Measurements from ENCODE around the gene MACROD1.

The MACROD1 gene

DNA sequence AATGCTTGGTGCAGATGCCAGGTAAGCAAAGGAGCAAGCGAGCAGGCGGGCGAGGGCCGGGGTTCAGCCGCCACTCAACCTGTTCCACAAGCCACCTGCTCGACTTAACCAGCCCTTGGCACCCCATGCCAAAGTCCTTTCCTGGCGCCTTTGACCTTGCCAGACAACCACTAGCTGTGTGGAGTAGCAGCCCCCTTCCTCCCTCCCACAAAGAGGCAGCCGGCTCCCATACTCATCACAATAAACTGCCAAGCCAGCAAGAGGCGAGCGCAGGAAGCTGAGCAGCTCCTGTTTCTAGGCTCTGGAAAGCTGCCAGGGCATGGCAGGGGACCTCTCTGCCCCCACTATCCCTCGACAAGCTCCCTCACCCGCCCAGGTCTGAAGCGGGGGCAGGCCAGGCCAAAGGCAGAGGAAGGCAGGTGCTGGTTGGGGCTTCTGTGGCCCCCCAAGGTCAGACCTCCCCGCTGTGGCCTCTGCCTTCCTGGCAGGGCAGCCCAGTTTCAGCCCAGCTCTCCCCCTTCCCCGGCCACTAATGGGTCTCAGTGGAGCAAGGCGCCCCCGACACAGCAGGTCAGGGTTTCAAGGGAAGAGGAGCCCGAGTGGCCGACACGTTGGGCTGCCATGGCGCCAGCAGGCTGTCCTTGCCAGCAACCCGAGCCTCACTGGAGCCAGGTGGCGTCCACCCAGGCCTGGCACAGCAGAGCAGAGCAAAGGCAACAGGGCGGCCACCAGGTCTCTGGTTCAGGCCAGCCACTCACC lies 15.3 kb downstream of the MACROD1 start:
- DNase-seq: no peak

DNA sequence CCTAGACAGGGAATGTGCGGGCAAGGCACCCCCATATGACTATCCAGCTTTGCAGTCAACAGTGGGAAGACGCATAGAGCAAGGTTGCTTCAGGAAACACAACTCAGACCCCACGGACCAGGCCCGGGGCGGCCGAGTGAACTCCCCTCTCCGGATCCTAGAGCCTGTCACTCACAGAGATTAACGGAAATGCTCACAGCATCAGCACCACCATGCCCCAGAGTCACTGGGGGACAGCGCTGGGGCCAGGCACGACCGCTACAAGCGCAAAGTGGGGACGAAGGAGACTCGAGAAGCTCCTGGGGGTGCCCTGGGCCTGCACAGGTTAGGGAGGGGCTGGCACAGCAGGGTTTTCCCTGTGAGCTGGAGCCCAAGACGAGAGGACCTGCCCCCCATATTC lies 15.9 kb downstream of the MACROD1 start:
- no peak for DNase-seq

DNA sequence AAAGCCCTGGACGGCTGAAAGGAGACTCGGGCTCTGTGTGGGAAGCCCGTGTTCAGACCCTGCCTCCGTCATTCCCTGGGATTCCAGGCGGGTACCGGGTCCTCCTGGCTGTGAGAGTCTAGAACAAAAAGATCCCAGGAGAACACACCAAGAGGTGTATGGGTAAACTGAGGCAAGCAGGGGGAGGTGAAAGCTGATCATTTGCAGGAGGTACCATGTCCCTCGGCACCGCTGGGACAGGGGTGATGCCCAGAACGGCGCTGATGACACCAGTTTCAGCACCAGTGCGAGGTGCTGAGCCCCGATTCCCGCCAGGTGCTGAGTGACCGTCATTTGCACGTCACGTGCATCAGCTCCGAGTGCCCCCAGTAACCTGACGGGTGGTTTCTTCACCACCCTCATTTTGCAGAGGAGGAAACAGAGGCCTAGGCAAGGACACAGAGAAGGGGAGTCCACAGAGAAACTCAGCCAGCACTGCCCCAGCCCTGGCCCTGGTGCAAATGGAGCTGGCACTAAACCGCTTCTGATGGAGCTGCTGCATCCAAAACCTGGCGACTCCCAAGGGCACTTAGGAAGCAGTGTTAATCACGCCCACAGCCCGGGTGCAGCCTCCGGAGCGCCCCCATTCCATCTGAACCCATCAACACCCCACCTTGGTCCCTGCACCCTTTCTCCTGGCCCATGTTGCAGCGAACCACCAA lies 16.8 kb downstream of the MACROD1 start:
- no peak for DNase-seq

DNA sequence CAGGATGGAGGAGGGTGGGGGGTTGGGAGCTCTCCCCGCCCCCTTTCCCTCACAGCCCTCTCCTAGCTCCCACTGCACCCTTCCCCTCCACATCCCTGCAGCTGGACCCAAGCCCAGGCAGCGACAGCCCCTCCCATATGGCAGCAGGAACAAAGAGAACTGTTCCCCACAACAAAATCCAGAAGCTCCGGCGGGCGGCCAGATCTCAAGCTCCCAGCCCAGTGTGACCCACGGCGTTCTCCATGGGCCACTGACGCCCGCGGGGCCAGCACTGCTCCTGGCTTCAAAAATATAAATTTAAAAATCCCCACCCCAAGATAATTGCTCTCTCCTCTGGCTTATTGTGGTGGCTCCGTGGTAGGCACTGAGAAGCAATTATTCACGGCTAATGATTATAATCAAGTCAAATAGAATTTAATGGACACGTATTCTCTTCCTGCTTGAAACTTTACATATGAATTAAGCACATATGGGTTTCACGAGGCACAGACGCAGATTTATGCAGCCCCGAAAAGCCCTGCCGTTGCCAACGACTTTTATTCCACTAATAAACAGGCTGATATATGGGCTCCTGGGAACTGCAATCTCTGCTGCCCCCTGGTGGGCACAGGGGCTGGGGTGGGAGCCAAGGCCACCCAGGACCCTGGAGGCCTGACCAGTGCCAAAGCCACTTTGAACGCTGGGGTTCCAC lies 17.5 kb downstream of the MACROD1 start:
- peak; percentile 49 for DNase-seq

DNA sequence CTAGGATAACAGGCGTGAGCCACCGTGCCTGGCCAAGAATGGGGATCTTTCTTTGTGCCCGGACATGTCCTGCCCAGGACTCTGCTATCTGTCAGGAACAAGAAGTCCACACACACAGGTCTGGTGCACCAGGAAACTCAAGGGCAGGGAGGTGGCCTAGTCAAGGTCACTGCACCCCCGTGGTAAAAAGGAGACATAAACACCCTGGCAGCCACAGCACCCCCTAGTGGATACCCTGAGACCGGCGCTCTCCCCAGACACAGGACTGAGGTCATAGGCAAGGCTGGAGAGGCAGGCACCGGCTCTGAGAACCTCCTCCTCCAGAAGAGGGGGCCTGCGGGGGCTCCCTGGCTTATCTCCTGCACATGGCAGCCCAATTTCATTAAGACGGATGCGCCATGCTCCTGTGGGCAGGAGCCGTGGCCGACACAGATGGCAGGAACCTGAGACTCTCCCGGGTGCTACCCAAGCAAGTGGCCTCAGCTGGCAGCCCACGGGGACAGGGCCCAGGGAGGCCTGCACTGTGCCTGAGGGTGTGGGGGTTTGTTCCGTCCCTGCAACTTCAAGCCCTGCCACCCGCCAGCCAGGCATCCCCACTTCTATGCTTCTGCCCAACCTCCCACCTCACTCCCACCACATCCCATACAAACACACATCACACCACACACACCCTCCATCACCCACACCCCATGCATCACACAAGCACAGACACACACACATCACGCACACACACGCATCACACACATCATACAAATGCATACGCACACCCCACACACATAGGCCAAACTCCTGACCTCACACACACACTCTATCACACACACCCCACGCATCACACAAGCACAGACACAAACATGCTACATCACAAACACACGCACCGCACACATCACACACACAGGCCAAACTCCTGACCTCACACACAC lies 19.6 kb downstream of the MACROD1 start:
- peak; percentile 47 for DNase-seq

DNA sequence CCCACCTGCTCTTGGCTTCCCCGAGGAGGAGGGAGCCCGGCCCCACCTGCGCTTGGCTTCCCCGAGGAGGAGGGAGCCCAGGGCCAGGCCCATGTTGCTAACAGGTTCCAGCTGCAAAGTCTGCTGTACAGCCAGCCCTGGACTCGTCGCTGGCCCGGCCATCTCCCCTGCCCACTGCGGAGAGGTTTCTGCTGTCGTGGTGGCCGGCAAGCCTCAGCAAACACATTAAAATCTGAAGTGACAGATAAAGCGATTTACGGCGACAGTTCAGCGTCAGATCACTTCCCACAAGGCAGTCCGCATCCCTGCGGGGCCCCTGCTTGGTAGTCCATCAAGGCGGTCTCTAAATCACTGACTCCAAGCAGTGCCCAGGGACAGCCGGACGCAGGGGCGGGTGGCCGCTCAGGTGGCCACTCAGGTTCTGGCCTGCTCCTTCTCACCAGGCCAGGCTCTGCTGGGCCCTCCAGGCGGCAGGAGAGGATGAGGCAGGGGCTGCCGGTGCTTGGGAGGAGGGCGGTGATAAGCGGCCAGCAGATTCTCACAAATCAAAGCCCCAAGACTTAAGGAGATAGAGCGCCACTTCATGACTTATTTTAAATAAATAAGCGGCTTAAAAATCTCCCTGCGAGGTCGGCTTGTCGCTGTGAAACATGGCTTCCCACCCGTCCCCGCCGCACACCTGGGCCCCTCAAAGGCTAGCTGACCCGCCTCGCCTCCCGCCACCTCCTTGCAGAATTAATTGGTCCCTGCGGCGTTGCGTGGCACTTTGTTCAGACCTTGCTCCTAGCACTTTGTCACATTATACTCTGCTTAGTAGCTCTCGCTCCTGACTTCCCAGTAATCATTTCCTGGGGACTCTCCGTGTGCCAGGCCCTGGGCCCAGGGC lies 21.1 kb downstream of the MACROD1 start:
- no peak for DNase-seq

DNA sequence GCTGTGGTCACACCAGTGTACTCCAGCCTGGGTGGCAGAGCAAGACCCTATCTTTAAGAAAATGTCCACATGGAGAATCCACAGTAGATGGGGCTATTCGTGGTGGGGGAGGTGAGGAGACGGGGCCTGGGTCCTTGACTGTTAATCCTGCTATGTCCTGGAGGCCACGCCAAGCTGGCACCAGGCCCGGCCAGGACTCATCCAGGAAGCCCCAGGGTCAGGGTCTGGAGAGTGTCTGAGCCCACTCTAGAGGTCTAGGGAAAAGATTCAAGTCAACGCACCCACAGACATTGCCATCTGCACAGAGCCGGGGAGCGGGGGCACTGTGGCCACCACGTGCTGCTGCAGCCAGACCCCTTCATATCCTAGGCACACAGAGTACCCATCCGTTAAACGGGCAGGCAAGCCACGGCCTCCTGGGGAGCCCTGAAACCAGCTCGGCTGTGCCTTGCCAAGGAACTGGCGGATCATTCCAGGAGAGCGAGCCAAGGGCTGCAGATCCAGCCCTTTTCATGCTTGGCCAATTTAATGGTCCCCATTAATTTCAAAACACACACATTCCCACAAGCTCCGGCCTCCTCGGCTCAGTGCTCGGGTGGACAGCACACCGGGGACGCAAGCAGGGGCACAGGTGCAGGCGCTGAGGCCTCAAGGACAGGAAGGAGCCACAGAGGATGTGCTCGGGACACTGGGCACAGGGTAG lies 24.7 kb downstream of the MACROD1 start:
- DNase-seq: no peak

DNA sequence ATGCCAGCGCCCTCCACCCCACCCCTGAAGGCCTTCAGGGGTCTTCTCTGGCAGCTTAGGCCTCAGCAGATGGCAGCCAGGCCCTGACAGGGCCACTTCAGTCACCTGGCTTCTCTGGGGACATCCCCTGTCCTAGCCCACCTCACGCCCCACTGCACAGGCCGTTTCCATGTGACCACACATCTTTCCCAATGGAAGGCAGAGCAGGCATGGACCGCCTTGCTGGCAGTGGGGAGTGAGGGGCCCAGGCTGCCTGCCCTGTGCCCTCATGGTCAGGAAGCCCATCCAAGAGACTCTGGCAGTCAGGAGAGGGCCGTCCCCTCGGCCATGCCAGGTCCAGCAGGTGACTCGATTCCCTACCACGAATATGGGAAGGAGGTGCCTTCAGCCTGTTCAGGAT lies 25.8 kb downstream of the MACROD1 start:
- DNase-seq: no peak

DNA sequence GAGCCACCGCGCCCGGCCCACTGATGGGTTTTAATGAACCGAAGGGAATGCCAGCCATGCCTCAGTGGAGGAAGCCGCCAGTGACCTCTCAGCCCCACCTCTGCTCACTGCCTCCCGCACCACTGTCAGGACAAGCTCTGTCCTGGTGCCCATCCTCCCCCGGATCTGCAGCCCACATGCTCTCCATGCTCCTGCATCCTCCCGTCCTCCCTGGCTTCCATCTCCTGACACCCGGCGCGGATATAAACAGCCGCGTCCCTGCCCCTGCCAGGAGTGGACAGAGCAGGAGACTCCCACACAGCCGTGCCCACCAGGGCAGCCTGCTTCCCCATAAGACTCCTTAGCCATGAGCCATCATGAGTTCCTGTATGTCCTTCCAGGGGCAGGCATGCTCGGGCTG lies 26.9 kb downstream of the MACROD1 start:
- no peak for DNase-seq

DNA sequence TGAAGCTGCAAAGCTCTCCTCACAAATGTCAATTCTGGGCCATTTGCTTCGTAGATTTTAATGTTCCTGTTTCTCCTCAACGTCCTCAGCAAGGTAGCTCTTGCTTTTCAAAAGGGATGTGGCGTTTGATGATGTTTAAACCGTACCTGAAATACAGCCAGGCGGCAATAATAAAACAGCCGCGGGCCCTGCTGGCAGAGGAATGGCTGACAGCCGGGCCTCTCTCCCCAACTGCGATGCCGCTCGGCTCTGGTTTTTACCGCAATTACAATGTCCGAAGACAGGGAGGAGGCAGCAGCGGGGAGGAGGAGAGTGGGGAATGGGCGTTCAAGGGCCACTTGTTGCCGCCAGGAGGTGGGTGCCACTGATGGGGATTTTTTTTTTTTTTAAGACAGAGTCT lies 27.5 kb downstream of the MACROD1 start:
- DNase-seq: no peak

DNA sequence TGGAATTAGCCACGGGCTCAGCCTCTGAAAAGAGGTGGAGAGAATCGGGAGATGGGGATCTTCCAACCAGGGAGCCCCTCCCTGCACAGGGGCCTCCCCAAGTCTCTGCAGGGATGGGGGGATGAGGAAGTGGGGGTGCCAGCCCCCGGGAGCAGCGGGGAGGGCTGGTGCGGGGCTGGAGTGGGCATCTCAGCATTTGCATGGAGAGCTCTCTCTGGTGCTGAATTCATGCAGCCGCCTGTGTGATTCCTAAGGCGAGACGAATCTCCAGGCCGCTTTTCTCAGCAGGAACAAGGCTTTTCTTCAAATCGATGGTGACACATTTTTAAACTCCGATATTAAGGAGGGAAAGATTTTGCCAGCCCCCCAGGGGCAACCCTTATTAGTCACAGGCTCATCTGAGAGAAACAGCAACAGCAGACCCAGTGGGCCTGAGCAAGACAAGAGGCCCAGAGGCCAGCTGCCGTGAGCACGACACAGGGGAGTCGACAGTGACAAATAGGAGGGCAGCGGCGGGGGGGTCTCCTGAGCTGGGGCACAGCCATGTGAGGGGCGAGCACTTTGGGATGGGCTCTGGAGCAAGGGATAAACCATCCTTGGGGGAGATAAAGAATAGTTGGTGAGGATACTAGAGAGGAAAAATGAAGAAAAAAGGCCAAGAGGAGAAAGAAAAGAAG lies 29.0 kb downstream of the MACROD1 start:
- no peak for DNase-seq

DNA sequence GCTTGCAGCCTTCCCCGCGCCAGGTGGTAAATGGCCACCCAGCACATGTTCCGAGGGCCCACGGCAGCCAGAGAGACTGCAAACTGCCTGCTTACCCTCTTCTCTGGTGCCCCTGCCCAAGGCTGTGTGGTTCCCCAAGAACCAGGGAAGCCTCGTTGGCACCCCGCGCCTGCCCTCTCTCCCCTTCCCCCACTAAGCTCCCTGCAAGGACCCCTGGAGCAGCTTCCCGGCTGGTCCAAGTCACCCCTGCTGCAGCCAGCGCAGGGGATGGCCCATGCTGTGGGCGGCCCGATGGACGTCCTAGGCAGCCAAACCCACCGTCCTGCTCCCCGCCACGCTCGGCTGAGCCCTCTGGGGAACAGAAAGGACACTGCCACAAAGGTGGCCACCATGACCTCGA lies 30.2 kb downstream of the MACROD1 start:
- DNase-seq: no peak

DNA sequence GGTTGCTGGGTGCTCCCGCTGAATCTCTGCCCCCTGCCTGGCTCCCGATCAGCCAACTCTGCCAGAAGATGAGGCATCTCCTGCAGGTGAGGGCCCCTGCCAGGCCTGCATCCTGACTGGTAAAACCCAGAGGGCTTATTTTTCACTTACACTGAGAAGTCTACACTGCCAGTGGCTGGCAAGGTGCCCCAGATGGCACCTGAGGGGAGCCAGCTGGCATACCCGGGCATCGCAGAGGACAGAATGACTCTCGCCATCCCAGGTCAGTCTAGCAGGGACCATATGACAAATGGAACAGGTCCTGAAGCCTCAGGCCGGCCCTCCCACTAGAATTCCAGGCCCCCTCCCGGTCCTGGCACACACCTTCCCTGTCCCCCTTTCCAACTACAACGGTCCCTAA lies 30.9 kb downstream of the MACROD1 start:
- no peak for DNase-seq

DNA sequence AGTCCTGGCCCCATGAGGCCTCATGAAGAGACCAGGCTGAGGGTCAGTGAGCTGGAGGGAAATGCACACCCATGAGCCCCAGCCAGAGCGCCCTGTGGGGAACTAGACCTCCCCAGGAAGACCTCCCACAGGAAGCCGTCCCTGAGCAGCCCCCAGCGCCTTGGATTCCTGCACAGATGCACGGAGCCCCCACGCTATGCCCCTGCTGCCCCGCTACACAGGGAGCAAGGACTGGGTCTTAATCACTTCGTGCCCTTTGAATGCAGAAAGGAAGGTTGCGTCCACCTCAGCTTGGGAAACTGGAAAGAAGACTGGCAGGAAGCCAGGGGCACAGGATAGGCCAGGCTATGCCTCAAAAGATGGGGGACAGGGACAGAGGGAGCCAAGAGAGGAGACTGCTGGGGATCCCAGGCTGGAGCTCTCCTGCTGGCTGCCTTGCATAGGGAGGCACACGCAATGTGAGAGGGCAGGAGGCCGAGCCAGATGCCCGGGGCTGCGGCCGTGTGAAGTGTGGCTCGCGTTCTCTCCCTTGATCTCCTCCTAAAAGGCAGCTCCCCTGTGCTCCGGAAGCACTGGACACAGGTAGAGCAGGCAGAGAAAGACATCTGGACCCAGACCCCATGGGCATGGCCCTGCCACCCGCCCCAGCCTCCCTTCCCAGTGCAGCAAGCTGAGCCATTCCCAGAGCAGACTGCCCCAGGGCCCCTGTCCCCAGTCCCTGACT lies 32.8 kb downstream of the MACROD1 start:
- DNase-seq: no peak

DNA sequence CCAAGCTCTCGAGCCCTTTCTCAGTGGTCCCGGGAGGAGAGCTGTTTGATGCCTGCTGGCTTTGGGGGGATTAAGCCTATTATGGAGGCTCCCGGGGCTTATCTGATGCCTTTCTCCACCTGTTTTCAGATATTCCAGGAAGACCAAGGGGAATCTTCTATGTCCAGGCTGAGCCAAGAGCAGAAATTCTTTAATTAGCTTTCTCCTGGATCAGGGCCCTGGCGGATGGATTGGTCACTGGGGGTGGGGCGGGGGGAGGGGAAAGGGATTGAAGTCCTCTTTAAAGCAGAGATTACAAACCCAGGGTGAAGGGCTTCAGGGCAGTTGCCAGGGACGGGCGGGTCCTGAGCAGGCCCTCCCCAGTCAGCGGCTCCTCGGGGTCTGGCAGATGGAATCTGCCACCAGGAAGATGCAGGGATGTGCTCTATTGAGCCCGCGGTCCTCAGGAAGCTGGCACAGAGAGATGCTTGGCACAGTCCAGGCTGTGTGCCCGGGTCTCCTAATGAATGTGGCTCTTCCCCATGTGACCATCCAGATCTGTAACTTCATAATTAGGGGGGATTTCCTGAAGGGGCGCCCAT lies 33.6 kb downstream of the MACROD1 start:
- DNase-seq: no peak

DNA sequence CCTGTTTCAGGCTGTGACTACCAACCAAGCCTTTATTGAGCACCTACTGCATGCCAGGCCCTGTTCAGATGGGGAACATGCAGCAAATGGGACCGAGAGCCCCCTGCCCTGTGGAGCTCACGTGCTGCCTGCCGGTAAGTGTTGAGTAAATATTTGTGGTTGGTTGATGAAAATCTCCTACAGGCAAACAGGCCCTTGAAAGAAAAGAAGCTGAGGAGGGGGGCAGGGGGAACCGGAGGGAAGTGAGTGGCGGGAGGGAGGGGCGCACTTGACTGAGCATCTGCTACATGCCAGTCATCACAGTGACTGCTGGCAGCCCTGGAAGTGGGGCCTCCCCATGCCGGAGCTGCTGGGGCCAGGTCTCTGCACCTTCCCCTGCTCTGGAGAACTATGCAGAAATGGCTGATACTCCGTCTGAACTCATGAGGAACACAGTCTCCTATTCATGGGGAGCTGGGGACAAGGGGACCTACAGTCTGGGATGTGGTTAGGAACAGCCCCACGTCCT lies 34.2 kb downstream of the MACROD1 start:
- DNase-seq: no peak

DNA sequence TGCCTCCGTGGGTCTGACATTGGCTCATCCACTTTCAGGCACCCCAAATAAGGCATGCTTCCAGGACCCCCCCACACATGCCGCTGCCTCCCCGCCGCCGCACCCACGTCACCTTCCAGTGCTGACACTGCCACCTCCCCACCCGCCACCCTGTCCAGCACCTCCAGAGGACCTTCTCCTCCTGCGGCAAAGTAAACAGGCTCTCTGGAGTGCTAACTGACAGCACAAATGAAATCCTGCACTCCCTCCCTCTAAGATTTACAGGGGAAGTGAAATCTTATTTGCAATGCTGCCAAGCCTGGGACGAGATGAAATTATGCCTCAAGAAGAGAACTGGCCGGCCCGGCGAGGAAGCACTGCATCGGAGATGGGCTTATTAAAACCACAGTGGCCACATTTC lies 35.3 kb downstream of the MACROD1 start:
- DNase-seq: no peak

DNA sequence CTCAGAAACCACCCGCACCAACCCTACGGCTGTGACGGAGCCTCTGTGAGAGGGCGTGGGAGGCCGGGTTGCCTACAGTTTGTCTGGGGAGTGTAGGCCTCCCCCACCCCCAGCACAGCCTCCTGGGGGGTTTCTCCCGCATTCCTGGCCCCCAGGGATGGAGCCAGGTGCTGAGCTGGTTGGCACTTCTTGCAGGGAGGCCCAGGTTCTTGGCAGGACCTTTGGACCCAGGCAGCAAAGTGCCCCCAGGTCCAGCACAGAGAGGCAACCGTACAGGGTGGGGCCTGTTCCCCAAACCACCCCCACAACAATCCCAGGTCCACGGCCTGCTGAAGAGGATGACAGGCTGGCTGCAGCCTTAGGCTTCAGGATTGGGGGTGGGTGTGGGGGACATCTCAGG lies 36.5 kb downstream of the MACROD1 start:
- no peak for DNase-seq

DNA sequence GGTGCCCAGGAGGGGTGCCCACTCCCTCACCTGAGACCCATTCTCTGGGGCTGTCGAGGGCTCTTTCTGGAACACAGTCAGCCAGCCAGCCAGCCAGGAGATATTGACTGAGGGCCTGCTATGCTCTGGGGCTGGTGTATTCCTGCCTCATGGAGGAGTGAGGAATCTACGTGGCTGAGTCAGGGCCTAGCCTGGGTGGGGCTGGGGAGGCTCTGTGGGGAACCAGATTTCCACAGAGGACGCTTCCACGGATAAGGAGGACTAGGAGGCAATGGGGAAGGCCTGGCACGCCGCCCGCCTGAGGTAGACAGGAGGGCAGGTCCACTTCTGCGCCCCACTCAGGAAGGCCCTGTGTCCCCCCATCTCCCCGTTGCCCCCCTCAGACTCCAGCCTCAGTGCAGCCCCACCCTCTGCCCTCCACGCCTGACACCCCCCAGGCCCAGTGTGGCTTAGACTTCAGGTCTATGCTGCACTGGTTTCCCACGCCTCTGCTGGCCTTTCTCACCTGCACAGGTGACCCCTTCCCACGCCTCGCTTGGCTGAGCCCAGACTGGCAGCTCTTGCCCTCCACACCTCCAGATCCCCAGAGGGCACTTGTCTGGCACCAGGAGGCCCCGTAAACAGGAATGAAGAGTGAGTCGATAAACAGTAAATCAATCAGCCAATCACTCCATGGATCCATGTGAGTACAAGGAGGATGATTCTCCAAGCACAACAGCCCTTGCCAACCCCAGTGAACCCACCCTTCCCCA lies 37.5 kb downstream of the MACROD1 start:
- no peak for DNase-seq
